Rectal smooth muscle tissue (tissue), 1 donor: ENCODE results near the gene GPC5.
"Not testable (repeated sequence)": the region's sequence is repeated elsewhere in the genome, so short reads cannot be mapped to it uniquely, and the experiment has no call there.

Source experiments
- H3K27ac ChIP-seq: one replicate; pipeline ENCODE4 v1.7.0; 2013; ENCODE audit warnings: low read depth, low read length, inconsistent platforms
- H3K27me3 ChIP-seq: one replicate; pipeline ENCODE4 v1.7.0; 2013; ENCODE audit warnings: low read length; ENCODE audit not compliant: control insufficient read depth, insufficient read depth
- H3K36me3 ChIP-seq: one replicate; pipeline ENCODE4 v1.7.0; 2013; ENCODE audit warnings: low read length; ENCODE audit not compliant: control insufficient read depth, insufficient read depth
- H3K4me1 ChIP-seq: one replicate; pipeline ENCODE4 v1.7.0; 2013; ENCODE audit warnings: low read length; ENCODE audit not compliant: control insufficient read depth, insufficient read depth
- H3K4me3 ChIP-seq: one replicate; pipeline ENCODE4 v1.7.0; 2013; ENCODE audit warnings: low read length
- H3K9ac ChIP-seq: one replicate; pipeline ENCODE4 v1.7.0; 2013; ENCODE audit warnings: low read length

GPC5 gene

GRCh38 chr13:91863699-91864098 lies 465.3 kb downstream of the GPC5 start:
- H3K36me3 ChIP-seq, result no peaks in the 10 kb centered on the region
- no peak overlapping the region for H3K4me3 ChIP-seq
- no peak overlapping the region for H3K9ac ChIP-seq
- no peak overlapping the region for H3K27ac ChIP-seq
- no peaks in the 10 kb centered on the region for H3K27me3 ChIP-seq
- no peaks in the 10 kb centered on the region for H3K4me1 ChIP-seq

- Histone ChIP-seq H3K4me3 (no peak overlapping the region), H3K36me3 (no peaks in the 10 kb centered on the region), H3K9ac (no peak overlapping the region), H3K27ac (no peak overlapping the region), H3K4me1 (no peaks in the 10 kb centered on the region), H3K27me3 (no peaks in the 10 kb centered on the region)
Observed at GRCh38 chr13:91868351-91868750, 469.9 kb downstream of the GPC5 start.

- H3K4me3 ChIP-seq, result no peak overlapping the region
- no peaks in the 10 kb centered on the region for H3K4me1 ChIP-seq
Observed at GRCh38 chr13:91878491-91878890, 480.1 kb downstream of the GPC5 start.

GRCh38 chr13:91879360-91879759 lies 480.9 kb downstream of the GPC5 start:
- no peaks in the 10 kb centered on the region for H3K4me1 ChIP-seq
- no peak overlapping the region for H3K27ac ChIP-seq
- no peak overlapping the region for H3K9ac ChIP-seq
- no peaks in the 10 kb centered on the region for H3K36me3 ChIP-seq
- no peaks in the 10 kb centered on the region for H3K27me3 ChIP-seq
- no peak overlapping the region for H3K4me3 ChIP-seq

More at GRCh38 chr13:91878491-91878890, 480.1 kb downstream of the GPC5 start:
- Histone ChIP-seq H3K27ac (no peak overlapping the region), H3K36me3 (no peaks in the 10 kb centered on the region), H3K27me3 (no peaks in the 10 kb centered on the region), H3K9ac (no peak overlapping the region)

- Histone ChIP-seq H3K4me3 (no peak overlapping the region), H3K4me1 (no peaks in the 10 kb centered on the region), H3K36me3 (no peaks in the 10 kb centered on the region), H3K27me3 (no peaks in the 10 kb centered on the region), H3K9ac (no peak overlapping the region), H3K27ac (no peak overlapping the region)
Observed at GRCh38 chr13:91882918-91883317, 484.5 kb downstream of the GPC5 start.

- Histone ChIP-seq H3K9ac (no peak overlapping the region), H3K4me1 (no peaks in the 10 kb centered on the region), H3K27ac (no peak overlapping the region), H3K27me3 (no peaks in the 10 kb centered on the region), H3K36me3 (no peaks in the 10 kb centered on the region), H3K4me3 (no peak overlapping the region)
Observed at GRCh38 chr13:91889641-91890040, 491.2 kb downstream of the GPC5 start.

- no peaks in the 10 kb centered on the region for H3K27me3 ChIP-seq
- H3K9ac ChIP-seq, result no peak overlapping the region
- H3K36me3 ChIP-seq, result no peaks in the 10 kb centered on the region
- no peaks in the 10 kb centered on the region for H3K4me1 ChIP-seq
- H3K4me3 ChIP-seq, result no peak overlapping the region
- H3K27ac ChIP-seq, result no peak overlapping the region
Observed at GRCh38 chr13:91891141-91891540, 492.7 kb downstream of the GPC5 start.

- H3K9ac ChIP-seq, result no peak overlapping the region
Observed at GRCh38 chr13:91893040-91893439, 494.6 kb downstream of the GPC5 start.

GRCh38 chr13:91894316-91894715 lies 495.9 kb downstream of the GPC5 start:
- no peaks in the 10 kb centered on the region for H3K27me3 ChIP-seq
- no peaks in the 10 kb centered on the region for H3K36me3 ChIP-seq
- H3K9ac ChIP-seq, result no peak overlapping the region
- no peak overlapping the region for H3K27ac ChIP-seq
- no peak overlapping the region for H3K4me3 ChIP-seq
- H3K4me1 ChIP-seq, result no peaks in the 10 kb centered on the region

More at GRCh38 chr13:91893040-91893439, 494.6 kb downstream of the GPC5 start:
- Histone ChIP-seq H3K27me3 (no peaks in the 10 kb centered on the region), H3K27ac (no peak overlapping the region), H3K4me1 (no peaks in the 10 kb centered on the region), H3K36me3 (no peaks in the 10 kb centered on the region), H3K4me3 (no peak overlapping the region)

GRCh38 chr13:91896547-91896946 lies 498.1 kb downstream of the GPC5 start:
- Histone ChIP-seq H3K27ac (no peak overlapping the region), H3K9ac (no peak overlapping the region), H3K36me3 (no peaks in the 10 kb centered on the region), H3K27me3 (no peaks in the 10 kb centered on the region), H3K4me1 (no peaks in the 10 kb centered on the region), H3K4me3 (no peak overlapping the region)

GRCh38 chr13:91898986-91899385 lies 500.6 kb downstream of the GPC5 start:
- H3K4me3 ChIP-seq, H3K27ac ChIP-seq, H3K27me3 ChIP-seq, H3K36me3 ChIP-seq, H3K9ac ChIP-seq, H3K4me1 ChIP-seq: not testable (repeated sequence)

GRCh38 chr13:91902291-91902690 lies 503.9 kb downstream of the GPC5 start:
- H3K27me3 ChIP-seq, result no peaks in the 10 kb centered on the region
- no peaks in the 10 kb centered on the region for H3K4me1 ChIP-seq
- no peak overlapping the region for H3K9ac ChIP-seq
- H3K36me3 ChIP-seq, result no peaks in the 10 kb centered on the region
- no peak overlapping the region for H3K27ac ChIP-seq
- H3K4me3 ChIP-seq, result no peak overlapping the region

GRCh38 chr13:91904005-91904404 lies 505.6 kb downstream of the GPC5 start:
- Histone ChIP-seq H3K4me1 (no peaks in the 10 kb centered on the region), H3K27me3 (no peaks in the 10 kb centered on the region), H3K27ac (no peak overlapping the region), H3K9ac (no peak overlapping the region), H3K36me3 (no peaks in the 10 kb centered on the region), H3K4me3 (no peak overlapping the region)
